Adrenal gland (tissue), 5 donors: ENCODE measurements around the gene KCNA10.

Experiments
- POLR2A ChIP-seq, 2 donors: fragments of 450-650 bp; IDR thresholded peaks; one replicate each; pipeline ENCODE4 v1.6.1; 2017; ENCODE audit warnings: antibody characterized with exemption in 2 of 2, mild to moderate bottlenecking in 2 of 2, moderate library complexity in 1 of 2
- TF ChIP-seq, protein P1 (sequence below), 6 experiments: fragments of 450-650 bp in 4 of 6; fragments of 200-600 bp in 2 of 6; sonication (generic) in 1 of 6; IDR thresholded peaks; 1 replicate in 5 of 6; 2 replicates in 1 of 6; pipeline versions ENCODE4 v1.5.1 to v1.8.0; 2016 to 2021; ENCODE audit warnings: antibody characterized with exemption in 6 of 6, mild to moderate bottlenecking in 2 of 6, moderate library complexity in 1 of 6
- donor health status: DM: no; HTN: no; CAD: no.

DNA sequence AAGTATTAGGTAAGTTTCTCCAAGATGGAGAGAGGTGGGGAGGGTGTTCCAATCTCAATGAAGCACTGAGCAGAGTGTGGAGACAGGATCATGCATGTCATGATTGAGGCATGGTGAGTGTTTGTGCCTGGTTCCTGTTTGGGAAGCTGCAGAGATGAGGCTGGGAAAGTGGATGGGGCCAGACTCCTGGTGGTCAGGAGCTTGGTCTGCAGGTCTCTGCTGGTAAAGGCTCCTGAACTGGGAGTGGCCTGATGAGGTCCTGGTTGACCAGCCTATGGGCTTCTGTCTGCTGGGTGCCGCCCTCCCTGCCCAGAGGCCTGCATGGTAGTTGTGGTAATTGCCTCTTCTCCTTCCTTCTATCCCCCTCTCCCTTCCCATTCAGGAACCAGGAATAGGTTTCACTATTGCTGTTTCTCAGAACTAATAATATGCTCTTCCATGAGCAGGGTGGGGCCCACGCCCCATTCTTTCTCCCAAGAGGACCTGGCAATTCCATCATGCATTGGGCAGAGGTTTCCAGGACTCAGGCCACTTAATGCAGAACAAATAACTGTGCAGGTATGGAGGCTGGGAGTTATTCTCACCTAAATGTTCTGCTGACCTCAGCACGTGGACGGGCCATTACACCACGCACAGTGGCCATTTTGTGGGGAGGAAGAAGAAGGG, 43.5 kb downstream of the KCNA10 start:
- TF ChIP-seq, protein P1, sequence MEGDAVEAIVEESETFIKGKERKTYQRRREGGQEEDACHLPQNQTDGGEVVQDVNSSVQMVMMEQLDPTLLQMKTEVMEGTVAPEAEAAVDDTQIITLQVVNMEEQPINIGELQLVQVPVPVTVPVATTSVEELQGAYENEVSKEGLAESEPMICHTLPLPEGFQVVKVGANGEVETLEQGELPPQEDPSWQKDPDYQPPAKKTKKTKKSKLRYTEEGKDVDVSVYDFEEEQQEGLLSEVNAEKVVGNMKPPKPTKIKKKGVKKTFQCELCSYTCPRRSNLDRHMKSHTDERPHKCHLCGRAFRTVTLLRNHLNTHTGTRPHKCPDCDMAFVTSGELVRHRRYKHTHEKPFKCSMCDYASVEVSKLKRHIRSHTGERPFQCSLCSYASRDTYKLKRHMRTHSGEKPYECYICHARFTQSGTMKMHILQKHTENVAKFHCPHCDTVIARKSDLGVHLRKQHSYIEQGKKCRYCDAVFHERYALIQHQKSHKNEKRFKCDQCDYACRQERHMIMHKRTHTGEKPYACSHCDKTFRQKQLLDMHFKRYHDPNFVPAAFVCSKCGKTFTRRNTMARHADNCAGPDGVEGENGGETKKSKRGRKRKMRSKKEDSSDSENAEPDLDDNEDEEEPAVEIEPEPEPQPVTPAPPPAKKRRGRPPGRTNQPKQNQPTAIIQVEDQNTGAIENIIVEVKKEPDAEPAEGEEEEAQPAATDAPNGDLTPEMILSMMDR (IDR thresholded peaks at IDR 0.05) = no peak
- no peak for TF ChIP-seq POLR2A (IDR thresholded peaks at IDR 0.05)
